ENCODE measurements around the gene TRIM15. TPM values are rescaled to one million over a fixed set of nuclear protein-coding genes. Genes with fewer than 3 reads are reported as not detected.
"Not testable (repeated sequence)": the region's sequence is repeated elsewhere in the genome, so short reads cannot be mapped to it uniquely, and the experiment has no call there.

Gene TRIM15
- total RNA-seq: not detected

DNA sequence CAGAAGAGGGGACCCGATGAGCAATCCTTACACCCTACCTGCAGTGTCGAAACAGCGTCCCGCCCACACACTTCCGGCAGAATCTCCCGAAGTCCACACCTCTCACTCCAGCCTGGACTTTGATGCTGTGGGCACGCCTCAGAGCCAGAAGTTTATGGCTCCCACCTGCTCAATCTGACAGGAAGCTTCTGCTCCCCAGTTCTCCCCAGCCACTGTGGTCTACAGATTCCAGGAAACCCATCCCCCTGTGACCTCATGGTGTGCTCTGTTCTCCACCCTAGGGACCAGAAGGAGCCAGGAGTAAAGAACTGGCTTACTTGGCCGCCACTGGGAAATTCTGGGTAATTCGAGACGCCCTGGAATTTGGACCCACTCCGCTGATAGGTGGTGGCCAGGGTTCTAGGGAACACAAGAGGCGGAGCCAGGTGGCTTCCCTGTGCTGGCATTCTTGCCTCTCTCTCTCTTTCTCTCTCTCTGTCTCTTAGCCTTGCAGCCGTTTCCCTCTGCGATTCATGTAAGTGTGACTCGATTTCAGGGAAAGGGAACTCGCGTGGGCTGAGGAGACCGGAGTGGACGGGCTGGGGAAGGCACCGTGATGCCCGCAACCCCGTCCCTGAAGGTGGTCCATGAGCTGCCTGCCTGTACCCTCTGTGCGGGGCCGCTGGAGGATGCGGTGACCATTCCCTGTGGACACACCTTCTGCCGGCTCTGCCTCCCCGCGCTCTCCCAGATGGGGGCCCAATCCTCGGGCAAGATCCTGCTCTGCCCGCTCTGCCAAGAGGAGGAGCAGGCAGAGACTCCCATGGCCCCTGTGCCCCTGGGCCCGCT, at the start of gene TRIM15:
TSS of gene TRIM15 (plus strand) at position 457 of the 828 bp plus-strand sequence. CDS start at position 596, 139 bp downstream.
- peak within 1 kb of the TSS; percentile 42 for H3K4me3 Mint-ChIP-seq
- H3K27ac Mint-ChIP-seq: peak within 1 kb of the TSS; percentile 58

DNA sequence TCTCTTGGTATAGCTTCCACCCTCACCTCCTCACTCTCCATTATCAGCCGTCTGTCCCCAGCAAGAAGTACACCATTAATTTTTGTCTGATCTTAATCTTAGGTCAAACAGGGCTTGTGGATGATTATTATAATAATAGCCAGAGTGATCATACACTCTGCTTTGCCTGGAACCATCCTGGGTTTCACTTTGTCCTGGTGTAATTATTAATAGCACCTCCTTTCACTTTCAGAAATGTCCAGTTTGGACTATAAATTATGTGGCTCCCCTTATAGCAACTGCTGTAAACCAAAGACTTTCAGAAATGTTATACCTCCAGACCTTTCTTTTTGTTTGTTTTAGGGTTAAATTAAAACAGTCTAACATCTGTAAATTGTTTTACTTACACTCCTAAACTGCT, 49.5 kb upstream of the TRIM15 start:
- Mint-ChIP-seq H3K9me3 (no peaks in the 10 kb centered on the region), H3K4me3 (no peak overlapping the region), H3K27me3 (peaks cover 38% of the 10 kb centered on the region), H3K36me3 (ENCODE audit: low read depth) (no peaks in the 10 kb centered on the region), H3K27ac (no peak overlapping the region), H3K4me1 (peaks cover 6% of the 10 kb centered on the region)
- ATAC-seq (replicated peaks): no peak

More for the DNA sequence above, at the start of gene TRIM15:
- Mint-ChIP-seq H3K27me3 (peaks cover 12% of the 10 kb centered on the region), H3K4me1 (peaks cover 15% of the 10 kb centered on the region), H3K9me3 (no peaks in the 10 kb centered on the region), H3K36me3 (ENCODE audit: low read depth) (no peaks in the 10 kb centered on the region)
- peak; percentile 73 for ATAC-seq (replicated peaks)

DNA sequence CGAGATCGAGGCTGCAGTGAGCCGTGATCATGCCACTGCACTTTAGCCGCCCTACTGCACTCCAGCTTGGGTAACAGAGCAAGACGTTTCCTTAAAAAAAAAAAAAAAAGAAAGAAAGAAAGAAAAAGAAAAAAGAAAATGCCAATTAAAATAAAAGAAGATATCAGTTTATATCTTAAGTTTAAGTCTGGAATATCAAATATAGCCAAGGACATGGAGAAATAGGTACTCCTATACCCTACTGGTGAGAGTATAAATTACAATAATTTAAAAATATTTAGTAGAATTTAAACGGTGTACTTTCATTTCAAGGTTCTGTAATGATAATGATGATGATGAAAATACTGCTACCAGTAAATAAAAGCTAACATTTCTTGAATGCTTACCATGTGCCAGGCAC, 46.6 kb upstream of the TRIM15 start:
- ATAC-seq (replicated peaks): no peak

DNA sequence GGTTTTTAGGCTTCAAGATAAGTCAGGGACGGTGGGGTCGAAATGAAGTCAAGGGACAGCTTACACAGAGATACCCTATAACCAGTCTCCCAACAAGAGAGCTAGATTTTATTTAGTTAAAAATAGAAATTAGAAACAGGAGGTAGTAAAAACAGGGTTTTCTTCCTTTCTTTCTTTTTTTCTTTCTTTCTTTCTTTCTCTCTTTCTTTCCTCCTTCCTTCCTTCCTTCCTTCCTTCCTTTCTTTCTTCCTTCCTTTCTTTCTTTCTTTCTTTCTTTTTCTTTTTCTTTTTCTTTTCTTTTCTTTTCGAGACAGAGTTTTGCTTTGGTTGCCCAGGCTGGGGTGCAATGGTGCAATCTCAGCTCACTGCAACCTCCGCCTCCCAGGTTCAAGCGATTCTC, 44.7 kb upstream of the TRIM15 start:
- not testable (repeated sequence) for H3K4me3 Mint-ChIP-seq

More for the DNA sequence above, 46.6 kb upstream of the TRIM15 start:
- H3K27ac Mint-ChIP-seq: no peak overlapping the region
- no peaks in the 10 kb centered on the region for H3K9me3 Mint-ChIP-seq
- no peaks in the 10 kb centered on the region for H3K36me3 Mint-ChIP-seq (ENCODE audit: low read depth)
- H3K4me3 Mint-ChIP-seq: no peak overlapping the region
- H3K27me3 Mint-ChIP-seq: peaks cover 24% of the 10 kb centered on the region
- peaks cover 6% of the 10 kb centered on the region for H3K4me1 Mint-ChIP-seq

DNA sequence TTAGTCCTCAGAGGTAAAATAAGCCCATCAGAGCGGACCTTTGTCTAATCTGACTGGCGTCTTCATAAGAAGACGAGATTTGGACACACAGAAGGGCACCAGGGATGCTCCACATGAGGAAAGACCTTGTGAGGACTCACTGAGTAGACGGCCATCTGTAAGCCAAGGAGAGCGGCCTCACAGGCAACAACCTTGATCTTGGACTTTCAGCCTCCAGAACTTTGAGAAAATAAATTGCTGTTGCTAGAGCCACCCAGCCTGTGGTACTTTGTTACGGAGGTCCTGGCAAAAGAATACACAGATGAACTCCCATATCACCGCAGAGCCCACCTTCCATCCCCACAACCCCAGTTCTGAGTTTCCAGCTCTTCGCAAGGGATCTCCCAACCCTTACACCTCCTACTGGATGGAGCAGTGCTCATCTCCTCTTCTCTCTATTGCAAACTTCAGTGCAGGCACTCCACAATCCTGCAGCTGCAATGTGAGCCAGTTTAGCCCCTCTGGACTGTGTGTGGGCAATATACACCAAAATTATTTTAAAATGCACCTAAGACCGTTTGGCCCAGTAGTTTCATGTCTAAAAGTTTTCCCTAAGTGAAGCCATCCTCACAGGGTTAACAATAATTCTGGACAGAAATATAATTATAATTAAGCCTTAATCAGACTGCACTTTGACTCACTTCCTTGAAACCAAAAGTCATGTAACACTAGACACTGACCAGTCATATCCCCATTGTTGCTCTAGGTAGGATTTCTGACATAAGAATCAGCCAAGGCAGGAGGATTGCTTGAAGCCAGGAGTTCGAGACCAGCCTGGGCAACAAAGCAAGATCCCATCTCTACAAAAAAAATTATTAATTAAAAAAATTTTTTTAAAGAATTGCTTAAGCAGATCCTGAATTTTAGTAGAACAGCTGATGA, 41.6 kb upstream of the TRIM15 start:
- H3K27ac Mint-ChIP-seq: no peak overlapping the region
- no peak for ATAC-seq (replicated peaks)
- no peaks in the 10 kb centered on the region for H3K9me3 Mint-ChIP-seq
- peaks cover 23% of the 10 kb centered on the region for H3K27me3 Mint-ChIP-seq
- no peaks in the 10 kb centered on the region for H3K4me1 Mint-ChIP-seq
- no peaks in the 10 kb centered on the region for H3K36me3 Mint-ChIP-seq (ENCODE audit: low read depth)
- H3K4me3 Mint-ChIP-seq: no peak overlapping the region

More for the DNA sequence above, 44.7 kb upstream of the TRIM15 start:
- not testable (repeated sequence) for H3K36me3 Mint-ChIP-seq (ENCODE audit: low read depth); H3K9me3 Mint-ChIP-seq; H3K27ac Mint-ChIP-seq; H3K4me1 Mint-ChIP-seq; ATAC-seq (replicated peaks)
- peaks cover 20% of the 10 kb centered on the region for H3K27me3 Mint-ChIP-seq

DNA sequence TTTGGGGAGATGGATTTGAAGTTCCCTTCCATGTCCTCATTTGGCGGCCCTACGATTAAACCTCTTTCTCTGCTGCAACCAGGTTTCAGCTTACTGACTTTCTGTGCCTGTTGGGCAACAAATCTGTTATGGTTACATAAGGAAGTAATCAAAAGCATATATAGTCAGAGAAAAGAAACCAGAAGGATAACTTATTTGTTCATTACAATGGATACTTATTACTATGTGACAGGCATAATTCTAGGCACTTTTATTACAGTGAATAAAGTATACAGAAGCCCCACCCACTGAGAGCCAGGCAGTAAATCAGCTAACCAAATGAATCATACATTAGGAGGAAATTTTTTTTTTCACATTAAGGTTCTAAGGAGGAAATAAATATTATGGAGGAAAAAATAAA, 40.8 kb upstream of the TRIM15 start:
- Mint-ChIP-seq H3K27me3 (peaks cover 26% of the 10 kb centered on the region), H3K4me3 (no peak overlapping the region), H3K4me1 (no peaks in the 10 kb centered on the region), H3K36me3 (ENCODE audit: low read depth) (no peaks in the 10 kb centered on the region), H3K9me3 (no peaks in the 10 kb centered on the region), H3K27ac (no peak overlapping the region)
- no peak for ATAC-seq (replicated peaks)

DNA sequence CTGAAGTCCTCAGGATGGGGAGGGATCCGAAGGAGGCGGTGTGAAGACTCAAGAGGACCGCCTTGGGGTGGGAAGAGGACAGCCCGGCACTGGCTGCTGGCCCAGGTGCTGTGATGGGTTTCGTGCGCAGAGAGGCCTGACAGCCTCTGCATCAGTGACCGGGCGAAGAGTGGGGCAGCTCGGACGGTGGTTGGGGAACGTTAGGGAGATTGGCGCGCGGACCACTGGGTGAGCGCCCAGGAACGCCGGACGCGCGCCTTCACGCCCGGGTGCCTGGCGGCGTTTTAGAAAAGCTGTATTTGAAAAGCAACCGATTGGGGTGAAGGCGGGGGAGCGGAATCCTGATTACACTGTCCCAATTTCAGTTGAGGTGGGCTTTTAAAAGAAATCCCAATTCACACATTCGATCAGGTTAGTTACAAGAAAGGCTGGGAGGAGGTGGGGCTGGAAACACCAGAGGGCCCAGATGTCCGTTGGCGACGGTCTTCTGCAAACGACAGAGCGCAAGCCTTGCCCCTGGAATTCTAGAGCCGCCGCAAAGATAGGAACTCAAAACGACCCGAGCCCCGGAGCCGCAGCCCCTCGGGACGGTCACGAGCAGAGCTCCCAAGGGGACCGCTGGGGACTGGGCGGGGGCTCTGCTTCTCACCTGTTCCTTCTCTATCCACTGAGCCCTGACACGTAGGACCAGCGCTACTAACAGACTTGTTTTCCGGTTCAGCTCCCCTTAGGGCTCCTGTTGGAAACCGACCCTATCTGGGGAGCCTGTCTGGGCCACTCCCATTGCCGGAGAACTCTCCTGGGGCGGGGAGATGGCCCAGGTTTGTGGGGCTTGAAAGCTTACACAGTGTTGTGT, 35.9 kb upstream of the TRIM15 start:
- no peak for ATAC-seq (replicated peaks)
- H3K4me3 Mint-ChIP-seq: no peak overlapping the region
- no peak overlapping the region for H3K27ac Mint-ChIP-seq

DNA sequence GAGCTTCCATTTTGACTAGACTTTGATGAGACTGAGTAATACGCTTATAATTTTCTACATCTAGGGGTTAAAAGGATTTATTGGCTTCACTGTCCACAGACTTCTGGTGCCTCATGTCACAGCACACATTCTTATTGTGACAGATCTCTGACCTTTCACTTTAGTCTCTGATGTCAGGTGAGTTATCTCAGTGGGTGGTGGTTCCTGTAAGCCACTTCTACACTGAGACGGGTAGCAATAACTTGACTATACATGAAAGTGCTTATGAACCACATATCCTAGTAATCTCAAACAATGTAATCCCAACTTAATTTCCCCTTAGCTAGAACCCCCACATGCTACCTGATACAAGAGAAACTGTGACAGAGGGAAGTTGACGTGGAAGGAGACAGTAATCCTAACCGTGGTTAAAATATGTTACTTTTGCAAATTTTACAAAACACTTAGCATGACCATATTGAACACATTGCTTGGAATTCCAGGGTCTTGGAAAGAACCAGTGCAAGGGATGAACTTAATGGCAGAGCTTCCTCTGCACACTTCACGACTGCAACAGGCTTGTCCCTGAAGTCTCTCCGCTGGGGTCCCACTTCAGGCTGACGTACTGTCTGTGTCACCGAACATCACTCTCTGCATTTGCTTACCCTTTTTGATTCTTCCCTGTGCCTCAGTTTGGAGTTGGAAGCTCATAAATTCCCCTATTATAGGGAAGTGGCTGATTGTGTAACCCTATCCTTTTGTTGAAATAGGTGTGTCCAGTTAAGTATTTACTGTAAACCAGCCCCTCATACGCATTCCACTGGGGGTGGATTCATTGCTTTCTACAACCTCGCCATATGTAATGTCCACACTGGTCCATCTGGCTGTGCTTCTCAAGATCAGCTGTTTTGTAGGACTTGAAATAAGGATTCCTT, 33.8 kb upstream of the TRIM15 start:
- Mint-ChIP-seq H3K4me3 (no peak overlapping the region), H3K4me1 (peaks cover 7% of the 10 kb centered on the region), H3K27ac (no peak overlapping the region), H3K27me3 (peaks cover 47% of the 10 kb centered on the region), H3K9me3 (no peaks in the 10 kb centered on the region), H3K36me3 (ENCODE audit: low read depth) (no peaks in the 10 kb centered on the region)
- peak; percentile 78 for ATAC-seq (replicated peaks)

More for the DNA sequence above, 35.9 kb upstream of the TRIM15 start:
- Mint-ChIP-seq H3K9me3 (no peaks in the 10 kb centered on the region), H3K4me1 (peaks cover 7% of the 10 kb centered on the region), H3K36me3 (ENCODE audit: low read depth) (no peaks in the 10 kb centered on the region), H3K27me3 (peaks cover 42% of the 10 kb centered on the region)

DNA sequence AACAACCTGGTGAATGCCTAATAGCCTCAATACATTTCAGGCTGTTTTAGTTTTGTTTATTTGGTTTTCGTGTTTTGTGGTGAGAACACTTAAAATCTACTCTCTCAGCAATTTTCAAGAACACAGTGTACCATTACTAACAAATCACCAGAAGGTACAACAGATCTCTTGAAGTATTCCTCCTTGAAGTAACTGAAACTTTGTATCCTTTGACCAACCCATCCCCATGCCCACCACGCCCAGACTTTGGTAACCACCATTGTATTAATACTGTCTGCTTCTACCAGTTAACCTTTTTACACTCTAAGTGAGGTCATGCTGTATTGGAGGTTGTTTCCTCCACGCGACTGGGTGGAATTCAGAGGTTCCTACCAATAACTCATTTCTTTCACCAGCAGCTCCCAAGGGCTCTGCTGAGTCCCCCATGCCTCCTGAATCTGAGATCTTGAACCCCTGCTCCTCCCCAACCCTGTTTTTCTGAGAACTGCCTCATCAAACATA, 33.1 kb upstream of the TRIM15 start:
- Mint-ChIP-seq H3K4me1 (peaks cover 7% of the 10 kb centered on the region), H3K27me3 (peaks cover 46% of the 10 kb centered on the region), H3K36me3 (ENCODE audit: low read depth) (no peaks in the 10 kb centered on the region), H3K27ac (no peak overlapping the region), H3K9me3 (no peaks in the 10 kb centered on the region), H3K4me3 (no peak overlapping the region)
- no peak for ATAC-seq (replicated peaks)

DNA sequence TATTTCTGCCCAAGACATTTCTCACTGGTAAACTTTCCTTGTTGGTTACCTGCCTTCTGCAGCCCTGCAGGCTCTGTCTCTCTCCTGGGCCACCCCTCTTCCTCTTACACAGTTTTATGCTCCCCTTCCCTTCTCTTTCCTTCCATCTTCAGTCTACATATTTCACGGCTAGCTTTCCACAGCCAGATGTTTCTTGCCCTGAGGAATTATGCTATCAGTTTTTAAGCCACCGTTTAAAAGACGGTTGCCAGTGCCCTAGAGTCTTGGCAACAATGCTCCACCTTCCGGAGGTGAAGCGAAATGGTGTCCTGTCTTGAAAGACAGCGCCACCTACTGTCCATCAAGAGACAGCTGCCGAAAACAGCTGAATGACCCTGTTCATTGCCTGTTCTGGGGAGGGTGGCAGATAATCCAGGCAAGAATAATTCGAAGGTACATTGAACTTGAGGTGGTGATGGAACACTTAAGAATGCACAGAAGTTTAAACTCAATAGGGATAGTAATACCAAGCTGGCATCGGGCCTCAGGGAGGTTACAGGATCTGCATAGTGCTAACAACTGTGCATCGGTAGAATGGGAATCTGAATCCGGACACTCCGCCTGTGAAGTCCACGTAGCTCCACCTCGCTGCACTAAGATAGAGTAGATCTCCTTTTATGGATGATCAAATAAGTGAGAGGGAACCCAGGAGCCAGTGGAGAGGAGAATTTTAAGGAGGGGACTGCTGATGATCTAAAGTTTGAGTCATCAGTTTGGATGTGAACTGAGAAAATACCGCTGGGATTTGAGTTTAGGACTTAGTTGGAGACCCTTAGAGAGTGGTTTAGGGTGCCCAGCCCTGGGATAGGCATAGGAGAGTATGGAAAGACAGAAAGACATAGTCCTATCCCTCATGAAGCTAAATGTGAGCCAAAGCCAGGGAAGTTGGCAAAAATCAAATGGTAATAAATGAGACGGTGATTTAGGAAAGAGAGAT, 32.2 kb upstream of the TRIM15 start:
- peaks cover 47% of the 10 kb centered on the region for H3K27me3 Mint-ChIP-seq
- ATAC-seq (replicated peaks): peak; percentile 86
- peaks cover 7% of the 10 kb centered on the region for H3K4me1 Mint-ChIP-seq
- H3K4me3 Mint-ChIP-seq: peak overlapping the region; percentile 2
- no peaks in the 10 kb centered on the region for H3K36me3 Mint-ChIP-seq (ENCODE audit: low read depth)
- no peaks in the 10 kb centered on the region for H3K9me3 Mint-ChIP-seq
- H3K27ac Mint-ChIP-seq: peak overlapping the region; percentile 2

DNA sequence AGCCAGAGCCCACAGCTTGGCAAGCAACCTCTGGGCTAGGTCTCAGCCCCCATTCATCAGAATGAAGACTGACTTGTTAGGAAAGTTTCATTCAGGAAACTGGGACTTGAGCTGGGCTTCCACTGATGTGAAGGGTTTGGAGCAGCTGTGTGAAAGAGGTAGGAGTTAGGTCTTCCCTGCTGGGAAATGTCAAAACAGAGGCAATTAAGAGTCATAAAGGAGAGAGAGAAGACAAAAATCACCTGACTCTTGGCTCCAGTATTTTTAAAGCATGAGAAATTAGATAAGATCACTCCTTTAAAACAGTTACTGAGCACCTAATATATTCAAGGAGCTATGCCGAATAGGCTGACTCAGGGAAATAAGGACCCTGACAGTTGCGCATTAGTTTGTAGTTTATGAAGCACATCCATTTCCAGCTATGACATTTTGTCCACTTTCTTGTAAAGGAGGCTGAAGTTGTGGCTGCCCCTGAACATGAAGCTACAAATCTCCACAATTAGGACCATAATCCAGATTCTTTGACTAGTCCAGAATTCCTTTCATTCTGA, 31.3 kb upstream of the TRIM15 start:
- H3K4me3 Mint-ChIP-seq: no peak overlapping the region
- H3K27me3 Mint-ChIP-seq: peaks cover 44% of the 10 kb centered on the region
- no peaks in the 10 kb centered on the region for H3K36me3 Mint-ChIP-seq (ENCODE audit: low read depth)
- peaks cover 7% of the 10 kb centered on the region for H3K4me1 Mint-ChIP-seq
- H3K9me3 Mint-ChIP-seq: no peaks in the 10 kb centered on the region
- H3K27ac Mint-ChIP-seq: no peak overlapping the region
- ATAC-seq (replicated peaks): no peak

DNA sequence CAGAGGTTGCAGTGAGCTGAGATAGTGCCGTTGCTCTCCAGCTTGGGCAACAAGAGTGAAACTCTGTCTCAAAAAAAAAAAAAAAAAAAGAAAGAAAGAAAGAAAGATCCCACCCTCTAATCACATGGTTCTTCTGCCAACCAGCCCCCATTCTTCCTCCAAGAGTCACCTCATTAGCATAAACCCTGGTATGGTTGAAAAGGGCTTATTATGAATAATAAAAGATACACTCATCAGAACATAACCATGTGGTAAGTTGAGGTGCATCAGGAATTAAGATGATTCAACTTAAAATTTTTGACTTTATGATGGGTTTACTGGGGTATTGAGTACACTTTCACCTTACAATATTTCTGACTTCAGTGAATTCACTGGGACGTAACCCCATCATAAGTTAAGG, 28.2 kb upstream of the TRIM15 start:
- Mint-ChIP-seq H3K27me3 (peaks cover 31% of the 10 kb centered on the region), H3K4me3 (no peak overlapping the region), H3K27ac (no peak overlapping the region), H3K4me1 (peaks cover 7% of the 10 kb centered on the region), H3K36me3 (ENCODE audit: low read depth) (no peaks in the 10 kb centered on the region), H3K9me3 (no peaks in the 10 kb centered on the region)
- no peak for ATAC-seq (replicated peaks)

Measured in activated T-helper 17 cell treated with anti-CD3 and anti-CD28 coated beads, Interleukin-2, amount 50 U/mL, for 72 hours (primary cell).